H9 (cell line): Measurements from ENCODE around the gene FAM53C. TPM values are rescaled to one million over a fixed set of nuclear protein-coding genes. Genes with fewer than 3 reads are reported as not detected.

Source experiments
- DNase-seq: peaks from one replicate; pipeline ENCODE4 v3.0.0-alpha.2; 2017
- H2AFZ ChIP-seq: one replicate; pipeline ENCODE4 v1.6.1; 2013; ENCODE audit warnings: mild to moderate bottlenecking, low read length, control low read depth, moderate library complexity
- H2AK5ac ChIP-seq: 2 replicates; pipeline ENCODE4 v1.6.1; 2013; ENCODE audit warnings: low read length, control low read depth, mixed read lengths; ENCODE audit not compliant: insufficient read length
- H2BK120ac ChIP-seq: one replicate; pipeline ENCODE4 v1.6.1; 2013; ENCODE audit warnings: low read depth, mild to moderate bottlenecking, low read length, control low read depth, inconsistent platforms; ENCODE audit not compliant: poor library complexity, severe bottlenecking
- H2BK12ac ChIP-seq: 2 replicates; pipeline ENCODE4 v1.6.1; 2013; ENCODE audit warnings: low read length, control low read depth, mixed read lengths, low read depth; ENCODE audit not compliant: insufficient read length
- H2BK15ac ChIP-seq: 2 replicates; pipeline ENCODE4 v1.6.1; 2013; ENCODE audit warnings: low read depth, low read length, control low read depth
- H2BK20ac ChIP-seq: one replicate; pipeline ENCODE4 v1.6.1; 2013; ENCODE audit warnings: low read depth, mild to moderate bottlenecking, low read length, control low read depth, inconsistent platforms; ENCODE audit not compliant: poor library complexity, severe bottlenecking
- H2BK5ac ChIP-seq: 2 replicates; pipeline ENCODE4 v1.6.1; 2013; ENCODE audit warnings: low read length, control low read depth, mixed read lengths; ENCODE audit not compliant: insufficient read length
- H3K14ac ChIP-seq: 2 replicates; pipeline ENCODE4 v1.6.1; 2013; ENCODE audit warnings: low read length, control low read depth; ENCODE audit not compliant: insufficient read depth
- H3K18ac ChIP-seq: 2 replicates; pipeline ENCODE4 v1.6.1; 2013; ENCODE audit warnings: low read depth, mild to moderate bottlenecking, mixed read lengths, low read length, control low read depth; ENCODE audit not compliant: insufficient read length
- H3K23ac ChIP-seq: 2 replicates; pipeline ENCODE4 v1.6.1; 2013; ENCODE audit warnings: low read length, control low read depth, mixed read lengths, low read depth; ENCODE audit not compliant: insufficient read length
- H3K23me2 ChIP-seq: 2 replicates; pipeline ENCODE4 v1.6.1; 2013; ENCODE audit warnings: low read depth, mild to moderate bottlenecking, mixed read lengths, low read length, control low read depth; ENCODE audit not compliant: insufficient read length, poor library complexity, severe bottlenecking
- H3K27ac ChIP-seq: 2 replicates; pipeline ENCODE4 v1.5.1; 2013; ENCODE audit warnings: low read length, control low read depth, mixed read lengths, low read depth; ENCODE audit not compliant: insufficient read length
- H3K27me3 ChIP-seq: 2 replicates; pipeline ENCODE4 v1.6.1; 2013; ENCODE audit warnings: low read length, control low read depth, inconsistent platforms; ENCODE audit not compliant: insufficient read depth
- H3K4ac ChIP-seq: 2 replicates; pipeline ENCODE4 v1.6.1; 2013; ENCODE audit warnings: low read depth, mild to moderate bottlenecking, control low read depth, inconsistent platforms, low read length, moderate library complexity
- H3K4me1 ChIP-seq: 2 replicates; pipeline ENCODE4 v1.6.1; 2013; ENCODE audit warnings: low read length, control low read depth, inconsistent platforms; ENCODE audit not compliant: insufficient read depth
- H3K4me2 ChIP-seq: 2 replicates; pipeline ENCODE4 v1.6.1; 2013; ENCODE audit warnings: low read length, control low read depth, mixed read lengths; ENCODE audit not compliant: insufficient read length, insufficient read depth
- H3K56ac ChIP-seq: 2 replicates; pipeline ENCODE4 v1.6.1; 2013; ENCODE audit warnings: low read depth, mild to moderate bottlenecking, mixed read lengths, low read length, control low read depth; ENCODE audit not compliant: insufficient read length
- H3K79me1 ChIP-seq: 2 replicates; pipeline ENCODE4 v1.6.1; 2013; ENCODE audit warnings: low read depth, mild to moderate bottlenecking, moderate library complexity, low read length, control low read depth, inconsistent platforms; ENCODE audit not compliant: insufficient read depth, poor library complexity, severe bottlenecking
- H3K79me2 ChIP-seq: 2 replicates; pipeline ENCODE4 v1.6.1; 2013; ENCODE audit warnings: low read length, control low read depth, inconsistent platforms; ENCODE audit not compliant: insufficient read depth
- H3K9ac ChIP-seq: 2 replicates; pipeline ENCODE4 v1.6.1; 2013; ENCODE audit warnings: low read length, control low read depth, mixed read lengths; ENCODE audit not compliant: insufficient read length; ENCODE audit errors: extremely low read depth
- H3K9me3 ChIP-seq: one replicate; pipeline ENCODE4 v1.6.1; 2013; ENCODE audit warnings: low read depth, low read length, inconsistent platforms; ENCODE audit not compliant: control insufficient read depth
- H3T11ph ChIP-seq: one replicate; pipeline ENCODE4 v1.6.1; 2013; ENCODE audit warnings: mild to moderate bottlenecking, low read length, control low read depth, inconsistent platforms
- H4K20me1 ChIP-seq: one replicate; pipeline ENCODE4 v1.6.1; 2013; ENCODE audit not compliant: control insufficient read depth, insufficient read length, insufficient read depth
- H4K5ac ChIP-seq: 2 replicates; pipeline ENCODE4 v1.6.1; 2013; ENCODE audit warnings: low read depth, mild to moderate bottlenecking, mixed read lengths, low read length, control low read depth; ENCODE audit not compliant: insufficient read length
- H4K8ac ChIP-seq: replicated peaks from 2 replicates; pipeline ENCODE4 v1.6.1; 2013; ENCODE audit warnings: low read length, control low read depth, mixed read lengths, low read depth; ENCODE audit not compliant: insufficient read length
- H4K91ac ChIP-seq: 2 replicates; pipeline ENCODE4 v1.6.1; 2013; ENCODE audit warnings: low read depth, mild to moderate bottlenecking, moderate library complexity, mixed read lengths, low read length, control low read depth; ENCODE audit not compliant: insufficient read length
- H3K27ac Mint-ChIP-seq, 3 experiments: 2 replicates in 2 of 3; 3 replicates in 1 of 3; pipeline ENCODE4 v1.8.0; 2020 to 2021; ENCODE audit warnings: mixed read lengths in 3 of 3, mild to moderate bottlenecking in 1 of 3, moderate library complexity in 1 of 3
- H3K27me3 Mint-ChIP-seq: 2 replicates; pipeline ENCODE4 v1.8.0; 2021; ENCODE audit warnings: low read depth, mild to moderate bottlenecking, moderate library complexity, mixed read lengths
- H3K36me3 Mint-ChIP-seq, 3 experiments: 2 replicates in 2 of 3; 3 replicates in 1 of 3; pipeline ENCODE4 v1.8.0; 2020 to 2021; ENCODE audit warnings: low read depth in 3 of 3, mixed read lengths in 3 of 3; ENCODE audit not compliant: insufficient read depth in 1 of 3
- H3K4me1 Mint-ChIP-seq, 2 experiments: 2 replicates each; pipeline ENCODE4 v1.8.0; 2020; ENCODE audit warnings: mixed read lengths in 2 of 2
- H3K4me3 Mint-ChIP-seq, 2 experiments: 2 replicates in 1 of 2; 3 replicates in 1 of 2; pipeline ENCODE4 v1.8.0; 2020 to 2021; ENCODE audit warnings: mild to moderate bottlenecking in 2 of 2, mixed read lengths in 2 of 2, moderate library complexity in 1 of 2
- H3K9me3 Mint-ChIP-seq, 2 experiments: 2 replicates in 1 of 2; 3 replicates in 1 of 2; pipeline ENCODE4 v1.8.0; 2020; ENCODE audit warnings: mild to moderate bottlenecking in 2 of 2, mixed read lengths in 2 of 2, moderate library complexity in 1 of 2
- WGBS: extraction: QIAGEN DNeasy Blood & Tissue Kit; methylation state at CpG from one replicate; pipeline ENCODE4 v1.1.7; 2013; ENCODE audit warnings: missing lambda C conversion rate, low lambda C conversion rate, mixed read lengths; ENCODE audit not compliant: insufficient read length; ENCODE audit errors: extremely low coverage; 5-methylcytosine and 5-hydroxymethylcytosine counted together
- total RNA-seq: library from RNA; stranded (reverse); gene quantifications from 2 replicates; pipeline ENCODE4 v1.2.1, GENCODE V29; 2021
- TF ChIP-seq, protein P1 (sequence below): fragments of 200-600 bp; sonication (generic); conservative IDR thresholded peaks from 3 replicates; pipeline ENCODE4 v1.8.0; 2021; ENCODE audit warnings: antibody characterized with exemption, mild to moderate bottlenecking

FAM53C gene
- total RNA-seq, 1 experiment from 2014 or later, result 59.6 TPM

GRCh38 chr5:138330813-138331448 lies 7.1 kb upstream of the FAM53C start:
- peak overlapping the region; percentile 18 for H2AFZ ChIP-seq

More at GRCh38 chr5:138330813-138331448, 7.1 kb upstream of the FAM53C start:
- no peak overlapping the region for H3T11ph ChIP-seq
- H3K14ac ChIP-seq, result peak overlapping the region; percentile 77; the same call in 1 of the 2 replicates
- WGBS, result no CpG with 5 or more reads among the region's 12 CpGs
- Mint-ChIP-seq H3K27me3 (no peaks in the 10 kb centered on the region), H3K36me3 (peaks cover 0 to 21% (median 14%) of the 10 kb centered on the region in 3 experiments; a peak in 6 of 7 replicates), H3K4me1 (peaks cover 13 to 16% of the 10 kb centered on the region in 2 experiments), H3K9me3 (no peaks in the 10 kb centered on the region), H3K4me3 (peak overlapping the region; percentile 82 to 89), H3K27ac (peak overlapping the region; percentile 98 to 99 (median 99))
- no peaks in the 10 kb centered on the region for H3K27me3 ChIP-seq
- no peak overlapping the region for H2BK12ac ChIP-seq
- peaks cover 2% of the 10 kb centered on the region; the same call in 1 of the 2 replicates for H3K79me2 ChIP-seq
- no peaks in the 10 kb centered on the region; the same call in 1 of the 2 replicates for H3K4me1 ChIP-seq
- TF ChIP-seq, protein P1, sequence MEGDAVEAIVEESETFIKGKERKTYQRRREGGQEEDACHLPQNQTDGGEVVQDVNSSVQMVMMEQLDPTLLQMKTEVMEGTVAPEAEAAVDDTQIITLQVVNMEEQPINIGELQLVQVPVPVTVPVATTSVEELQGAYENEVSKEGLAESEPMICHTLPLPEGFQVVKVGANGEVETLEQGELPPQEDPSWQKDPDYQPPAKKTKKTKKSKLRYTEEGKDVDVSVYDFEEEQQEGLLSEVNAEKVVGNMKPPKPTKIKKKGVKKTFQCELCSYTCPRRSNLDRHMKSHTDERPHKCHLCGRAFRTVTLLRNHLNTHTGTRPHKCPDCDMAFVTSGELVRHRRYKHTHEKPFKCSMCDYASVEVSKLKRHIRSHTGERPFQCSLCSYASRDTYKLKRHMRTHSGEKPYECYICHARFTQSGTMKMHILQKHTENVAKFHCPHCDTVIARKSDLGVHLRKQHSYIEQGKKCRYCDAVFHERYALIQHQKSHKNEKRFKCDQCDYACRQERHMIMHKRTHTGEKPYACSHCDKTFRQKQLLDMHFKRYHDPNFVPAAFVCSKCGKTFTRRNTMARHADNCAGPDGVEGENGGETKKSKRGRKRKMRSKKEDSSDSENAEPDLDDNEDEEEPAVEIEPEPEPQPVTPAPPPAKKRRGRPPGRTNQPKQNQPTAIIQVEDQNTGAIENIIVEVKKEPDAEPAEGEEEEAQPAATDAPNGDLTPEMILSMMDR, result no peak
- no peak for DNase-seq
- H2BK5ac ChIP-seq, result no peak overlapping the region
- no peak overlapping the region for H2BK120ac ChIP-seq
- H3K9me3 ChIP-seq, result no peaks in the 10 kb centered on the region
- peak overlapping the region; percentile 62 for H3K18ac ChIP-seq
- H3K4ac ChIP-seq, result no peak overlapping the region
- H2BK20ac ChIP-seq, result no peak overlapping the region
- no peak overlapping the region for H4K5ac ChIP-seq
- H4K8ac ChIP-seq, result no peak overlapping the region
- H2AK5ac ChIP-seq, result no peak overlapping the region
- peak overlapping the region; percentile 93 for H3K9ac ChIP-seq
- no peak overlapping the region for H2BK15ac ChIP-seq
- H3K27ac ChIP-seq, result peak overlapping the region; percentile 49
- peaks cover 11% of the 10 kb centered on the region for H3K23me2 ChIP-seq
- H3K4me2 ChIP-seq, result peak overlapping the region; percentile 78
- H3K56ac ChIP-seq, result no peak overlapping the region
- H3K79me1 ChIP-seq, result peaks cover 3% of the 10 kb centered on the region
- H4K20me1 ChIP-seq, result no peaks in the 10 kb centered on the region
- H3K23ac ChIP-seq, result no peak overlapping the region
- no peak overlapping the region for H4K91ac ChIP-seq
